HEK293 (cell line): Measurements from ENCODE around the gene HMCN2.

Source experiments
- TCF7L2 ChIP-seq: IDR thresholded peaks from 2 replicates; pipeline ENCODE4 v1.6.1; 2011; ENCODE audit warnings: low read depth, mild to moderate bottlenecking, inconsistent platforms, low read length, moderate library complexity, borderline replicate concordance
- ZNF148 ChIP-seq: fragments of 450-650 bp; formaldehyde crosslinking; IDR thresholded peaks from 2 replicates; pipeline ENCODE4 v1.5.0; 2017; ENCODE audit warnings: missing biosample characterization, missing genetic modification characterization, borderline replicate concordance
- ZNF19 ChIP-seq: fragments of 450-650 bp; formaldehyde crosslinking; IDR thresholded peaks from 2 replicates; pipeline ENCODE4; 2016; ENCODE audit warnings: missing biosample characterization, missing genetic modification characterization, low read depth
- ZNF211 ChIP-seq: fragments of 450-650 bp; formaldehyde crosslinking; IDR thresholded peaks from 2 replicates; pipeline ENCODE4 v1.5.1; 2016; ENCODE audit warnings: low read depth, missing biosample characterization, missing genetic modification characterization
- ZNF23 ChIP-seq: fragments of 450-650 bp; formaldehyde crosslinking; IDR thresholded peaks from 2 replicates; pipeline ENCODE4 v1.5.1; 2016; ENCODE audit warnings: missing biosample characterization, missing genetic modification characterization, borderline replicate concordance
- ZNF341 ChIP-seq: fragments of 450-650 bp; formaldehyde crosslinking; IDR thresholded peaks from 2 replicates; pipeline ENCODE4; 2016; ENCODE audit warnings: low read depth, missing biosample characterization, missing genetic modification characterization
- ZNF350 ChIP-seq: fragments of 450-650 bp; formaldehyde crosslinking; IDR thresholded peaks from 2 replicates; pipeline ENCODE4 v1.5.0; 2017; ENCODE audit warnings: missing biosample characterization, mild to moderate bottlenecking, missing genetic modification characterization
- ZNF530 ChIP-seq: fragments of 450-650 bp; formaldehyde crosslinking; IDR thresholded peaks from 2 replicates; pipeline ENCODE4 v1.5.1; 2016; ENCODE audit warnings: low read depth, missing biosample characterization, missing genetic modification characterization
- ZNF629 ChIP-seq: fragments of 450-650 bp; formaldehyde crosslinking; IDR thresholded peaks from 2 replicates; pipeline ENCODE4 v1.5.1; 2017; ENCODE audit warnings: missing biosample characterization, missing genetic modification characterization
- TF ChIP-seq, protein P1 (sequence below): fragments of 450-650 bp; formaldehyde crosslinking; IDR thresholded peaks from 2 replicates; pipeline ENCODE4 v1.5.1; 2016; ENCODE audit warnings: missing biosample characterization, missing genetic modification characterization

- TF ChIP-seq, protein P1, sequence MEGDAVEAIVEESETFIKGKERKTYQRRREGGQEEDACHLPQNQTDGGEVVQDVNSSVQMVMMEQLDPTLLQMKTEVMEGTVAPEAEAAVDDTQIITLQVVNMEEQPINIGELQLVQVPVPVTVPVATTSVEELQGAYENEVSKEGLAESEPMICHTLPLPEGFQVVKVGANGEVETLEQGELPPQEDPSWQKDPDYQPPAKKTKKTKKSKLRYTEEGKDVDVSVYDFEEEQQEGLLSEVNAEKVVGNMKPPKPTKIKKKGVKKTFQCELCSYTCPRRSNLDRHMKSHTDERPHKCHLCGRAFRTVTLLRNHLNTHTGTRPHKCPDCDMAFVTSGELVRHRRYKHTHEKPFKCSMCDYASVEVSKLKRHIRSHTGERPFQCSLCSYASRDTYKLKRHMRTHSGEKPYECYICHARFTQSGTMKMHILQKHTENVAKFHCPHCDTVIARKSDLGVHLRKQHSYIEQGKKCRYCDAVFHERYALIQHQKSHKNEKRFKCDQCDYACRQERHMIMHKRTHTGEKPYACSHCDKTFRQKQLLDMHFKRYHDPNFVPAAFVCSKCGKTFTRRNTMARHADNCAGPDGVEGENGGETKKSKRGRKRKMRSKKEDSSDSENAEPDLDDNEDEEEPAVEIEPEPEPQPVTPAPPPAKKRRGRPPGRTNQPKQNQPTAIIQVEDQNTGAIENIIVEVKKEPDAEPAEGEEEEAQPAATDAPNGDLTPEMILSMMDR = no peak
- no peak for TF ChIP-seq ZNF148 (tag by site-specific recombination)
- TF ChIP-seq ZNF23 (tag by site-specific recombination) = no peak
- TF ChIP-seq ZNF341 (tag by site-specific recombination) = no peak
- TF ChIP-seq TCF7L2 = no peak
- TF ChIP-seq ZNF19 (tag by site-specific recombination) = no peak
- no peak for TF ChIP-seq ZNF211
- no peak for TF ChIP-seq ZNF530 (tag by site-specific recombination)
- TF ChIP-seq ZNF350 (tag by site-specific recombination) = no peak
- TF ChIP-seq ZNF629 (tag by site-specific recombination) = no peak
These were observed 24.4 kb upstream of the HMCN2 start for GRCh38 chr9:130241198-130241535.
